Measurements from ENCODE around the gene LRRC45.

DNA sequence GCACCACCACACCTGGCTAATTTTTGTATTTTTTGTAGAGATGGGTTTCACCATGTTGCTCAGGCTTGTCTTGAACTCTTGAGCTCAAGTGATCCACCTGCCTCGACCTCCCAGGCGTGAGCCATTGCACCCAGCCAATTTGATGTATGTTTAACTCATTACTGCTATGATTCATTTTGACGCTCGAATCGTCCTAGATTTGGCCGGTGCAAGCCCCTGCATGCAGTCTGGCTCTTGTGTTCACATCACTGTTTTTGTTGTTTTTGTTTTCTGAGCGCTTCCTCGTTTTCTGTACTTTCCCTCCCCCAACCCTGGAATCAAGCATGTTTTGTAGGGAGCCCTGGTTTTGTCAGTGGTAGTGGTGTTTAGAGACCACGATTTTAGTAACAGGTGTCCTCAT lies 50.3 kb downstream of the LRRC45 start:
- TF ChIP-seq, protein P1, sequence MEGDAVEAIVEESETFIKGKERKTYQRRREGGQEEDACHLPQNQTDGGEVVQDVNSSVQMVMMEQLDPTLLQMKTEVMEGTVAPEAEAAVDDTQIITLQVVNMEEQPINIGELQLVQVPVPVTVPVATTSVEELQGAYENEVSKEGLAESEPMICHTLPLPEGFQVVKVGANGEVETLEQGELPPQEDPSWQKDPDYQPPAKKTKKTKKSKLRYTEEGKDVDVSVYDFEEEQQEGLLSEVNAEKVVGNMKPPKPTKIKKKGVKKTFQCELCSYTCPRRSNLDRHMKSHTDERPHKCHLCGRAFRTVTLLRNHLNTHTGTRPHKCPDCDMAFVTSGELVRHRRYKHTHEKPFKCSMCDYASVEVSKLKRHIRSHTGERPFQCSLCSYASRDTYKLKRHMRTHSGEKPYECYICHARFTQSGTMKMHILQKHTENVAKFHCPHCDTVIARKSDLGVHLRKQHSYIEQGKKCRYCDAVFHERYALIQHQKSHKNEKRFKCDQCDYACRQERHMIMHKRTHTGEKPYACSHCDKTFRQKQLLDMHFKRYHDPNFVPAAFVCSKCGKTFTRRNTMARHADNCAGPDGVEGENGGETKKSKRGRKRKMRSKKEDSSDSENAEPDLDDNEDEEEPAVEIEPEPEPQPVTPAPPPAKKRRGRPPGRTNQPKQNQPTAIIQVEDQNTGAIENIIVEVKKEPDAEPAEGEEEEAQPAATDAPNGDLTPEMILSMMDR (conservative IDR thresholded peaks at IDR 0.05 in 1 of 2, IDR thresholded peaks at IDR 0.05 in 1 of 2; ENCODE audit: extremely low read depth in 1 of 2, insufficient read depth in 1 of 2, low read depth in 1 of 2, low read length in 2 of 2) = no peak
- TF ChIP-seq EZH2 (IDR thresholded peaks at IDR 0.05; ENCODE audit: borderline replicate concordance, low read length) = no peak
